Activated CD4-positive, alpha-beta memory T cell treated with anti-CD3 and anti-CD28 coated beads, Interleukin-2, amount 10 ng/mL, durations not matched to agents 7 days and 5 days (primary cell): ENCODE results near the gene POLR3K. TPM values are rescaled to one million over a fixed set of nuclear protein-coding genes. Genes with fewer than 3 reads are reported as not detected.
A peak's percentile ranks its signal among the peaks of the same experiment; 100 is the strongest.
"Not testable (repeated sequence)": the region's sequence is repeated elsewhere in the genome, so short reads cannot be mapped to it uniquely, and the experiment has no call there.

Experiments
- CTCF ChIA-PET: fragments of 350-600 bp; sonication (Branson Sonifier 250); formaldehyde crosslinking; loops from one replicate; lab custom pipeline; 2021; ENCODE audit warnings: antibody characterized with exemption, inconsistent platforms; lab: Charles Lee
- POLR2A ChIA-PET: fragments of 350-600 bp; sonication (Branson Sonifier 250); formaldehyde crosslinking; loops from one replicate; lab custom pipeline; 2021; ENCODE audit warnings: antibody characterized with exemption; lab: Charles Lee
- DNase-seq: peaks from one replicate; pipeline ENCODE4 v3.0.0-alpha.2; 2020
- H3K27ac Mint-ChIP-seq: one replicate; pipeline ENCODE4 v1.8.0; 2021; ENCODE audit warnings: mild to moderate bottlenecking, mixed read lengths
- H3K27me3 Mint-ChIP-seq: one replicate; pipeline ENCODE4 v1.8.0; 2021; ENCODE audit warnings: mixed read lengths
- H3K36me3 Mint-ChIP-seq: one replicate; pipeline ENCODE4 v1.8.0; 2021; ENCODE audit warnings: low read depth, mixed read lengths
- H3K4me1 Mint-ChIP-seq: one replicate; pipeline ENCODE4 v1.8.0; 2021; ENCODE audit warnings: mixed read lengths
- H3K4me3 Mint-ChIP-seq: one replicate; pipeline ENCODE4 v1.8.0; 2021; ENCODE audit warnings: mild to moderate bottlenecking, mixed read lengths
- H3K9me3 Mint-ChIP-seq: one replicate; pipeline ENCODE4 v1.8.0; 2021; ENCODE audit warnings: mixed read lengths
- total RNA-seq, 2 experiments: library from RNA; stranded (reverse); gene quantifications; one replicate each; pipeline ENCODE4 v1.2.3, GENCODE V29; 2021

The POLR3K gene
- total RNA-seq, 2 experiments from 2014 or later = 27.6 to 31.1 TPM

DNA sequence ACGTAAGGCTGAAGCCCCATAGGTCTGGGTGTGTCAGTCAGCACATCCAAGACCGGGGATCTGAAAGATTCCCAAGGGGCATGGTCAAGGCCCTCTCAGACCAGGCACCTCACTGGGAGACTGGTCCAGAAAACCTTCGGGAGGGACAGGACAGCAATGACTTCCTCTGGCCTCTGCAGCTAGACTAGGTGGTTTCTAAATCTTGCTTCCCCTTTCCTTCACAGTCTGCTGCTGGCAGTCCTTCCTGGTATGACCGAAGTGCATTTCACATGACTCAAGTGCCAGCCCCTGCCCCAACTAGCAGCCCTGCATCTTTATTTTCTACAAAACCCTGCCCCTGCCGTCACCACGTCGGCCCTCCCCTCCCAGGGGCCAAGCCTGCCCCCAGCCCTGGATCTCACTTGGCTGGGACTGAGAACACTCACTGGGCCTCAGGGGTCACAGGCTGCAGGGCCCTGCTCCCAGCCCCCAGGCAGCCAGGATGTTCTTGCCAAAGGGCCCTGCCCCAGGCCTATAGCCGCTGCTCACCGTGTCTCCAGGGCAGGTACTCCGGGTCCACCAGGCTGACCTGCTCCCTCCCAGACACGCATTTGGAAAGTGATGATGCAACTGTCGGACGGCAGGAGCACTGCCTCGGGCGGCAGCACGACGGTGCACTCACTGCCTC is 18.3 kb downstream of the POLR3K start:
- H3K36me3 Mint-ChIP-seq = peaks cover 6% of the 10 kb centered on the region
- no peak overlapping the region for H3K4me3 Mint-ChIP-seq
- ChIA-PET CTCF (no interaction called here), POLR2A (interaction anchor here (0.8 kb wide), 1 partner anchor 18 kb away, joined by 3 read pairs; the partner anchor contains the start of genes POLR3K and SNRNP25)
- DNase-seq = no peak
- no peaks in the 10 kb centered on the region for H3K9me3 Mint-ChIP-seq
- no peak overlapping the region for H3K27ac Mint-ChIP-seq
- no peaks in the 10 kb centered on the region for H3K27me3 Mint-ChIP-seq
- H3K4me1 Mint-ChIP-seq = peaks cover 28% of the 10 kb centered on the region

DNA sequence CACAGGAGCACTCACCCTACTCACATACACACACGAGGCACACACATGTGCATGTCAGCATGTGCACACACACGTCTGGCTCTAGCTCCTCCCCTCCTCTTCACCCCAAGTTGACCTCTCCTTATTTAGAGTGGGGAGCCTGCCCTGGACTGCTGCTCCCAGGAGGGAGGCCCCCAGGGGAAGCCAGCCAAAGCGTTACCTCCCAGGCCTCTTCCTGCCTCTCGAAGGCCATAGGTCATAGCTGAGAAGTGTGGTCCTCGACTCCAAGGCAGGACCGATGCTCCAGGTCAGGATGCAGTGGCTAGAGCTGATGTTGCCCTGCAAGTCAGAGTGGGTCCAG is 18.8 kb downstream of the POLR3K start:
- peaks cover 24% of the 10 kb centered on the region for H3K4me1 Mint-ChIP-seq
- POLR2A ChIA-PET = interaction anchor here (0.8 kb wide), 1 partner anchor 19 kb away, joined by 3 read pairs; the partner anchor contains the start of genes POLR3K and SNRNP25
- no peaks in the 10 kb centered on the region for H3K9me3 Mint-ChIP-seq
- CTCF ChIA-PET = no interaction called here
- H3K27ac Mint-ChIP-seq = no peak overlapping the region
- no peaks in the 10 kb centered on the region for H3K27me3 Mint-ChIP-seq
- no peak for DNase-seq
- peaks cover 6% of the 10 kb centered on the region for H3K36me3 Mint-ChIP-seq
- no peak overlapping the region for H3K4me3 Mint-ChIP-seq

DNA sequence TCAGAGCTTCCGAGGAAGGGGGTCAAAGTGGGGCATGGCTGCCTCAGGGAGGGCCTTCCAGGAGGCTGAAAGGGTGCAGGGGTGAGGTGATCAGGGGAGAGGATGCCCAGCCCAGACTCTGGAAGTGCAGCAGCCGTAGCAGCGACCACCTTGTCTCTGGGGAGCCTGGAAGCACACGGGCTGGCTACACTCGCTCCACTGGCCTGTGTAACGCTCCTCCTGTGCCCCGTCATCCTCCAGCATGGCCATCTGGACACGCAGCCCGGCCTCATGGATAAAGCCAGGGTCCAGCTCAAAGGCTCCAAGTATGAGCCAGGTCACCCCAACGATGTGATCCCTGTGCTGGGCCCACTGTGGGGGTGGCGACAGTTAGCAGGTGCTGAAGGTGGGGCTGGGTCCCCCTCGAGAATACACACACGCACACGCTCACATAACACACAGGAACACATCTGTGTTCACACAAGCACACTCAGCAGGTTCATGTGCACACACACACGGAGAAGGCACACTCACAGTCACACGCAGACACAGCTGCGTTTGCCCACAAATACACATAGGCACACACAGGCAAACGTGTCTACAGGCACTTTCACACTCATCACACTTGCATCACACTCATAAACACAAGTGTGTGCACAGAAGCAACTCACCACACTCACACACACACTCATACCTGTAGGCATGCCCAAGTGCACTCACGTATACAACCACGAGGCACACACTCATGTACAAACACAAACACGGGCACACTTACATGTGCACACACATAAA is 19.3 kb downstream of the POLR3K start:
- Mint-ChIP-seq H3K27ac (no peak overlapping the region), H3K27me3 (no peaks in the 10 kb centered on the region)

DNA sequence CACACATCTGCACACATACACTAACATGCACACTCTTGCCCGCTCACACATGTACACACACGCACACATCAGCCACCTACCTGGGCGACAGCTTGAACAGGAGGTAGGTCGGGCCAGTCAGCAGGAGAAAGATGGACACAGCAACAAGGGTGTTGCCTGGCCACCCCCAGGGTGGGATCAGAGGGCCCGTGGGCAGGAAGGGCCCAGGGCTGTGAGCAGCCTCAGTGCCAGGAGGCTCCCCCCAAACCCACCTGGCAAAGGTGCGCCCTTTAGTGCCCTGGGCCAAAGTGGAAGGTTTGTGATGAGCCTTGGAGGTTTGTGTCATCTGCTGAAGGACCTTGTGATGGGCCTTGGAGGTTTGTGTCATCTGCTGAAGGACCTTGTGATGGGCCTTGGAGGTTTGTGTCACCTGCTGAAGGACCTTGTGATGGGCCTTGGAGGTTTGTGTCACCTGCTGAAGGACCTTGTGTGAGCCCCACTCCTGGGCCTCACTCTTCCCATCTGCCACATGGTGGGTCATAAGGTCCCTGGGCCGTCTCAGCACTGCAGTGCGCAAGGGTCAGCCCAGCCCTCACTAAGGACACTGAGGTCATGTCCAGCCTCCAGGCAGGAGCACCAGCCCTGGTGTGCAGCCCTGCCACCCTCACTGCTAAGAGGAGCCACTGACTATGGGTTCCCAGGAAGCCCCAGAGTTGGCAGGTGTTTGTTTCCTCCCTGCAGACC is 20.1 kb downstream of the POLR3K start:
- H3K4me3 Mint-ChIP-seq, H3K36me3 Mint-ChIP-seq, POLR2A ChIA-PET, CTCF ChIA-PET, H3K27me3 Mint-ChIP-seq, DNase-seq, H3K9me3 Mint-ChIP-seq, H3K27ac Mint-ChIP-seq: not testable (repeated sequence)
- peaks cover 11% of the 10 kb centered on the region for H3K4me1 Mint-ChIP-seq

More for the DNA sequence above, 19.3 kb downstream of the POLR3K start:
- no peak overlapping the region for H3K4me3 Mint-ChIP-seq
- CTCF ChIA-PET = no interaction called here
- POLR2A ChIA-PET = interaction anchor here (0.8 kb wide), 1 partner anchor 19 kb away, joined by 3 read pairs; the partner anchor contains the start of genes POLR3K and SNRNP25
- DNase-seq = no peak
- no peaks in the 10 kb centered on the region for H3K9me3 Mint-ChIP-seq
- peaks cover 3% of the 10 kb centered on the region for H3K36me3 Mint-ChIP-seq
- peaks cover 18% of the 10 kb centered on the region for H3K4me1 Mint-ChIP-seq

DNA sequence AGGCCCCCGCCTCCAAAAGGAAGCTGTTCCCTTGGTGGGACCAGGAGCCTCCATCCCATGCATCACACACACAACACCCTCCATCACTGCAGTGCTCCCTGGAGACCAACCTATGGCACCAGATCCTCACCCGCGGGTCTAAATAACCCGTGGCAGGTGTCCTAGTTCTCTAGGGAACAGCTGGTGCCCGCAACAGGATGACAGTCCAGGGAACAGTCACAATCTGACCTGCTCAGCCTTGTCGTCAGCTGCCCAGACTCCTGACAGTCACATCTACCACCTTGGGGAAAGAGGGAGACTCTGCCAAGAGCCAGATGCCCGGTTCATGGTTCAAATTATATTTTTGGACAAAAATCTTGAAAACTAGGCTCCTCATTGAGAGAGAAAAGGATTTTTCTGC is 22.8 kb downstream of the POLR3K start:
- POLR2A ChIA-PET, H3K9me3 Mint-ChIP-seq, H3K4me1 Mint-ChIP-seq, CTCF ChIA-PET, DNase-seq, H3K27me3 Mint-ChIP-seq, H3K27ac Mint-ChIP-seq, H3K4me3 Mint-ChIP-seq, H3K36me3 Mint-ChIP-seq: not testable (repeated sequence)

DNA sequence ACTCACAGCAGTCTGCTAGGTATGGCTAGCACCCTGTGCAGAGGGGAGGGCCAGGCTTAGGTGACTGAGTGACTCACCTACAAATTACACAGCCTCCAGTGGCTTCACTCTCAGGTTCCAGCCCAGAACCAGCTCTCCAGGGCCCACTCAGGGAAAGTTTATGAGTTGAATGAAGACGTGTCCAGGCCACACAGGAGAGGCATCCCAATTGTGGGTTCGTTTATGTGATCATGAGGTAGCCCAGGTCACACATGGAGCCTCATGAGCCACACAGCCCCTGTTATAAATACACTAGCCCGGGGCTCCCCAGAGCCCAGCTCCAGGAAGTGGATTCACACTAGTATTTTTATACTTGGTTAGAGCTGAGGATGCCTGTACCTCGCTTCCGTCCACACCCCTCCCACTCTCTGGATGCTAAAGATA is 27.5 kb downstream of the POLR3K start:
- H3K36me3 Mint-ChIP-seq, H3K4me1 Mint-ChIP-seq, POLR2A ChIA-PET, H3K4me3 Mint-ChIP-seq, H3K27ac Mint-ChIP-seq, CTCF ChIA-PET, H3K27me3 Mint-ChIP-seq, DNase-seq, H3K9me3 Mint-ChIP-seq: not testable (repeated sequence)

DNA sequence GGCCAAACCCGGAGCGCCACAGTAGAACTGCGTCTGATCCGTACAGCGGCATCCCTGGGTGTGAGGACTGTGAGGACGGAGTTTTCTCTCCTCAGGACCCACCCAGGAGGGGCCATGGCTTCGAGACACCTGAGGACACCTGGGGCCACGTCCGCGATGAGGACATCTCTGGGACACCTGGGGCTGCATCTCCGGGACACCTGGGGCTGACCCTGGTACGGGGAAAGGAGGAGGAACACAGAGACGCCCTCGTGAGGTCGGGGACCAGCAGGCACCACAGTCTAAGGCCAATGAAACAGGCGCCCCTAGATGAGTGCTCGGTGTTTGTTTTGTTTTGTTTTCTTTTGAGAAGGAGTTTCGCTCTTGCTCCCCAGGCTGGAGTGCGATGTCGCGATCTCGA is 29.3 kb downstream of the POLR3K start:
- CTCF ChIA-PET = interaction anchor here (0.5 to 0.6 kb wide), 2 partner anchors 30 to 112 kb away, joined by 3 to 4 read pairs; no protein-coding TSS in a partner anchor
- H3K4me3 Mint-ChIP-seq, H3K4me1 Mint-ChIP-seq, DNase-seq, POLR2A ChIA-PET, H3K9me3 Mint-ChIP-seq, H3K27ac Mint-ChIP-seq, H3K36me3 Mint-ChIP-seq, H3K27me3 Mint-ChIP-seq: not testable (repeated sequence)

DNA sequence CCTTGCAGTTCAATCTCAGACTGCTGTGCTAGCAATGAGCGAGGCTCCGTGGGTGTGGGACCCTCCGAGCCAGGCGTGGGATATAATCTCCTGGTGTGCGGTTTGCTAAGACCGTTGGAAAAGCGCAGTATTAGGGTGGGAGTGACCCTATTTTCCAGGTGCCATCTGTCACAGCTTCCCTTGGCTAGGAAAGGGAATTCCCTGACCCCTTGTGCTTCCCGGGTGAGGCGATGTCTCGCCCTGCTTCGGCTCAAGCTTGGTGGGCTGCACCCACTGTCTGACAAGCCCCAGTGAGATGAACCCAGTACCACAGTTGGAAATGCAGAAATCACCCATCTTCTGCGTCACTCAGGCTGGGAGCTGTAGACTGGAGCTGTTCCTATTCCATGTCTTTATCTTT is 32.5 kb downstream of the POLR3K start:
- H3K4me3 Mint-ChIP-seq, H3K4me1 Mint-ChIP-seq, DNase-seq, POLR2A ChIA-PET, H3K27ac Mint-ChIP-seq, H3K36me3 Mint-ChIP-seq, CTCF ChIA-PET, H3K27me3 Mint-ChIP-seq, H3K9me3 Mint-ChIP-seq: not testable (repeated sequence)

DNA sequence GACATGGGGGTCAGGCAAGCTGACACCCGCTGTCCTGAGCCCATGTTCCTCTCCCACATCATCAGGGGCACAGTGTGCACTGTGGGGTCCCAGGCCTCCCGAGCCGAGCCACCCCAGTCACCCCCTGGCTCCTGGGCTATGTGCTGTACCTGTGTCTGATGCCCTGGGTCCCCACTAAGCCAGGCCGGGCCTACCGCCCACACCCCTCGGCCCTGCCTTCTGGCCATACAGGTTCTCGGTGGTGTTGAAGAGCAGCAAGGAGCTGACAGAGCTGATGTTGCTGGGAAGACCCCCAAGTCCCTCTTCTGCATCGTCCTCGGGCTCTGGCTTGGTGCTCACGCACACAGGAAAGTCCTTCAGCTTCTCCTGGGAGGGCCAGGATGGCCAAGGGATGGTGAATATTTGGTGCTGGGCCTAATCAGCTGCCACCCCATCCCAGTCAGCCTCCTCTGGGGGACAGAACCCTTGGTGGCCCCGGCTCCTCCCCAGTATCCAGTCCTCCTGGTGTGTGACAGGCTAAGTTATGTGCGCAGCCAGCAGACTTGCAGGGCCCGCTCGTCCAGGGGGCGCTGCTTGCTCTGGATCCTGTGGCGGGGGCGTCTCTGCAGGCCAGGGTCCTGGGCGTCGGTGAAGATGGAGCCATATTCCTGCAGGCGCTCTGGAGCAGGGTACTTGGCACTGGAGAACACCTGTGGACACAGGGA is 36.2 kb downstream of the POLR3K start:
- POLR2A ChIA-PET, H3K27ac Mint-ChIP-seq: not testable (repeated sequence)

DNA sequence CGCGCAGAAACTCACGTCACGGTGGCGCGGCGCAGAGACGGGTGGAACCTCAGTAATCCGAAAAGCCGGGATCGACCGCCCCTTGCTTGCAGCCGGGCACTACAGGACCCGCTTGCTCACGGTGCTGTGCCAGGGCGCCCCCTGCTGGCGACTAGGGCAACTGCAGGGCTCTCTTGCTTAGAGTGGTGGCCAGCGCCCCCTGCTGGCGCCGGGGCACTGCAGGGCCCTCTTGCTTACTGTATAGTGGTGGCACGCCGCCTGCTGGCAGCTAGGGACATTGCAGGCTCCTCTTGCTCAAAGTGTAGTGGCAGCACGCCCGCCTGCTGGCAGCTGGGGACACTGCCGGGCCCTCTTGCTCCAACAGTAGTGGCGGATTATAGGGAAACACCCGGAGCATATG is 42.6 kb downstream of the POLR3K start:
- H3K9me3 Mint-ChIP-seq, H3K27ac Mint-ChIP-seq, H3K27me3 Mint-ChIP-seq, H3K36me3 Mint-ChIP-seq, CTCF ChIA-PET, H3K4me1 Mint-ChIP-seq, H3K4me3 Mint-ChIP-seq: not testable (repeated sequence)
- POLR2A ChIA-PET = interaction anchor here (1.0 kb wide), 1 partner anchor 42 kb away, joined by 3 read pairs; the partner anchor contains the start of gene POLR3K
- DNase-seq = peak; percentile 97

More for the DNA sequence above, 36.2 kb downstream of the POLR3K start:
- H3K4me3 Mint-ChIP-seq, H3K27me3 Mint-ChIP-seq, CTCF ChIA-PET, H3K36me3 Mint-ChIP-seq, DNase-seq, H3K9me3 Mint-ChIP-seq, H3K4me1 Mint-ChIP-seq: not testable (repeated sequence)

DNA sequence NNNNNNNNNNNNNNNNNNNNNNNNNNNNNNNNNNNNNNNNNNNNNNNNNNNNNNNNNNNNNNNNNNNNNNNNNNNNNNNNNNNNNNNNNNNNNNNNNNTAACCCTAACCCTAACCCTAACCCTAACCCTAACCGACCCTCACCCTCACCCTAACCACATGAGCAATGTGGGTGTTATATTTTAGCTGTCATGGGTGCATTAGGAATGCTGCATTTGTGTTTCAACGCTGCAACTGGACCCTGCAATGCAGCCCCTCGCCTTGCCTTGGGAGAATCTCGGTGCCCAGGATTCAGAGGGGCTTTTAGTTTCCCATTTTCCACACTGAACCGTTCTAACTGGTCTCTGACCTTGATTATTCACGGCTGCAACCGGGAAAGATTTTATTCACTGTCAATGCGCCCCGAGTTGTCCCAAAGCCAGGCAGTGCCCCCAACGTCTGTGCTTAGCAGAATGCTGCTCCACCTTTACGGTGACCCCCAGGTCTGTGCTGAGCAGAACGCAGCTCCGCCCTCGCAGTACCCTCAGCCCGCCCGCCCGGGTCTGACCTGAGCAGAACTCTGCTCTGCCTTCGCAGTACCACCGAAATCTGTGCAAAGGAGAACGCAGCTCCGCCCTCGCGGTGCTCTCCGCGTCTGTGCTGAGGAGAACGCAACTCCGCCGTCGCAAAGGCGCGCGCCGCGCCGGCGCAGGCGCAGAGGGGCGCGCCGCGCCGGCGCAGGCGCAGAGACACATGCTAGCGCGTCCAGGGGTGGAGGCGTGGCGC is 43.3 kb downstream of the POLR3K start:
- peak; percentile 41 for DNase-seq
- no peaks in the 10 kb centered on the region for H3K4me1 Mint-ChIP-seq
- CTCF ChIA-PET = no interaction called here
- H3K27me3 Mint-ChIP-seq = no peaks in the 10 kb centered on the region
- no peaks in the 10 kb centered on the region for H3K36me3 Mint-ChIP-seq
- peaks cover 4% of the 10 kb centered on the region for H3K9me3 Mint-ChIP-seq
- peak overlapping the region; percentile 57 for H3K4me3 Mint-ChIP-seq
- H3K27ac Mint-ChIP-seq = no peak overlapping the region
- POLR2A ChIA-PET = interaction anchor here (1.0 kb wide), 1 partner anchor 43 kb away, joined by 3 read pairs; the partner anchor contains the start of gene POLR3K
